Cardiac muscle cell (in vitro differentiated cells and primary cell): ENCODE measurements around the gene TOX4. TPM values are rescaled to one million over a fixed set of nuclear protein-coding genes. Genes with fewer than 3 reads are reported as not detected.
A peak's percentile ranks its signal among the peaks of the same experiment; 100 is the strongest.

Experiments
- DNase-seq, 2 donors: peaks; one replicate each; pipeline versions ENCODE4 v3.0.0 to v3.0.0-alpha.2; 2010 to 2017; ENCODE audit warnings: low read depth in 1 of 2, low spot score in 1 of 2
- H3K27ac ChIP-seq: fragments of 200-600 bp; sonication (generic); 2 replicates; pipeline ENCODE4 v1.5.1; 2016
- H3K27me3 ChIP-seq: fragments of 200-600 bp; sonication (generic); 2 replicates; pipeline ENCODE4 v1.6.0; 2016; ENCODE audit warnings: control low read depth
- H3K36me3 ChIP-seq: fragments of 200-600 bp; sonication (generic); 2 replicates; pipeline ENCODE4 v1.5.1; 2016; ENCODE audit warnings: control low read depth
- H3K4me1 ChIP-seq: fragments of 200-600 bp; sonication (generic); 2 replicates; pipeline ENCODE4 v1.8.1; 2017; ENCODE audit warnings: low read depth, mild to moderate bottlenecking, mixed run types
- H3K4me3 ChIP-seq: fragments of 200-600 bp; sonication (generic); 2 replicates; pipeline ENCODE4 v1.5.1; 2016; ENCODE audit warnings: mild to moderate bottlenecking
- H3K9me3 ChIP-seq: fragments of 200-600 bp; sonication (generic); 2 replicates; pipeline ENCODE4 v1.5.1; 2017; ENCODE audit warnings: low read depth, mild to moderate bottlenecking, control low read depth
- polyA plus RNA-seq: library from polyadenylated mRNA; unstranded; fragments of >200 nt; fragmentation: Nextera tagmentation; extraction: Ambion mirVana; gene quantifications from 2 replicates; pipeline ENCODE4 v1.2.1, GENCODE V29; 2016
- total RNA-seq: library from RNA; depleted of rRNA; stranded (reverse); fragments of >200 nt; gene quantifications from 2 replicates; pipeline ENCODE4 v1.2.3, GENCODE V29; 2016
- TF ChIP-seq, protein P1 (sequence below): IDR thresholded peaks from 2 replicates; pipeline ENCODE4 v1.5.1; 2012; ENCODE audit warnings: low read depth, mild to moderate bottlenecking, low read length

TOX4 gene
- total and polyA plus RNA-seq, 2 experiments from 2014 or later = 34.3 to 42.3 TPM

- Histone ChIP-seq H3K27me3 (no peaks in the 10 kb centered on the region), H3K9me3 (no peaks in the 10 kb centered on the region), H3K4me1 (peaks cover 7% of the 10 kb centered on the region), H3K36me3 (peaks cover 16% of the 10 kb centered on the region), H3K4me3 (no peak overlapping the region), H3K27ac (no peak overlapping the region)
- DNase-seq = no peak
- TF ChIP-seq, protein P1, sequence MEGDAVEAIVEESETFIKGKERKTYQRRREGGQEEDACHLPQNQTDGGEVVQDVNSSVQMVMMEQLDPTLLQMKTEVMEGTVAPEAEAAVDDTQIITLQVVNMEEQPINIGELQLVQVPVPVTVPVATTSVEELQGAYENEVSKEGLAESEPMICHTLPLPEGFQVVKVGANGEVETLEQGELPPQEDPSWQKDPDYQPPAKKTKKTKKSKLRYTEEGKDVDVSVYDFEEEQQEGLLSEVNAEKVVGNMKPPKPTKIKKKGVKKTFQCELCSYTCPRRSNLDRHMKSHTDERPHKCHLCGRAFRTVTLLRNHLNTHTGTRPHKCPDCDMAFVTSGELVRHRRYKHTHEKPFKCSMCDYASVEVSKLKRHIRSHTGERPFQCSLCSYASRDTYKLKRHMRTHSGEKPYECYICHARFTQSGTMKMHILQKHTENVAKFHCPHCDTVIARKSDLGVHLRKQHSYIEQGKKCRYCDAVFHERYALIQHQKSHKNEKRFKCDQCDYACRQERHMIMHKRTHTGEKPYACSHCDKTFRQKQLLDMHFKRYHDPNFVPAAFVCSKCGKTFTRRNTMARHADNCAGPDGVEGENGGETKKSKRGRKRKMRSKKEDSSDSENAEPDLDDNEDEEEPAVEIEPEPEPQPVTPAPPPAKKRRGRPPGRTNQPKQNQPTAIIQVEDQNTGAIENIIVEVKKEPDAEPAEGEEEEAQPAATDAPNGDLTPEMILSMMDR = no peak
These were observed 29.6 kb downstream of the TOX4 start for GRCh38 chr14:21506557-21506956.

DNA sequence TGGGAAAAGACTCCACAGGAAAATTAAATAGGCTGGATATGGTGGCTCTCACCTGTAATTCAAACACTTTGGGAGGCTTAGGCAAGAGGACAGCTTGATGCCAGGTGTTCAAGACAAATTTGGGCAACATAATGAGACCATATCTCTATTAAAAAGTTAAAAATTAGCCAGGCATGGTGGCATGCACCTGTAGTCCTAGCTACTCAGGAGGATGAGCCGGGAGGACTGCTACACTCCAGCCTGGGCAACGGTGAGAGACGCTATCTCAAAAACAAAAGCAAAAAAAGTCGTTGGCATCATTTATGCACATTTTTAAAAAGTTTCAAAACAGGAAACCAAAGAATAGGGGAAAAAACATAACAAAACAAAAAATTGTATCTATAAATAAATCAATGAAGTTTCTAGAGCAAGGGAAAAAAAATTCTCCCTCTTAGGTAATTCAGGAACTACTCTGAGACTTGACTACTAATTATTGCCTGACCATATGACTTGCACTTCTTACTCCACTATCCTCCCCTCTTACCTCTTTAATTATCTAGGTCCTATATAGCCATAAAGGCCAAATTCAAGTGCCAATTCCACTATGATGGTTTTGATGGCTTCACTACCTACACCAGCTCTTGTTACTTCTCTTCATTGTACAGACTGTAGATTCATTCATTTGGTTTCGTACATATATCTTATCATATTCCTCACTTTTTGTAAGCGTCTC lies 32.6 kb downstream of the TOX4 start:
- no peak for DNase-seq
- H3K4me1 ChIP-seq = peaks cover 7% of the 10 kb centered on the region
- no peaks in the 10 kb centered on the region for H3K9me3 ChIP-seq
- H3K4me3 ChIP-seq = peak overlapping the region; percentile 62
- no peaks in the 10 kb centered on the region for H3K27me3 ChIP-seq
- TF ChIP-seq, protein P1 = no peak
- no peak overlapping the region for H3K27ac ChIP-seq
- H3K36me3 ChIP-seq = no peaks in the 10 kb centered on the region

- peaks cover 7% of the 10 kb centered on the region for H3K4me1 ChIP-seq
- TF ChIP-seq, protein P1 = no peak
- H3K36me3 ChIP-seq = no peaks in the 10 kb centered on the region
- H3K4me3 ChIP-seq = peak within 1 kb of the TSS; percentile 62
- H3K9me3 ChIP-seq = no peaks in the 10 kb centered on the region
- H3K27ac ChIP-seq = peak within 1 kb of the TSS; percentile 76
- no peaks in the 10 kb centered on the region for H3K27me3 ChIP-seq
- DNase-seq = peak; percentile 99 to 100
These were observed 34.0 kb downstream of the TOX4 start, which contains the start of gene METTL3 for GRCh38 chr14:21510735-21511657. Gene METTL3 (minus strand): TSS chr14:21511340. CDS start chr14:21511223, 117 bp downstream.

DNA sequence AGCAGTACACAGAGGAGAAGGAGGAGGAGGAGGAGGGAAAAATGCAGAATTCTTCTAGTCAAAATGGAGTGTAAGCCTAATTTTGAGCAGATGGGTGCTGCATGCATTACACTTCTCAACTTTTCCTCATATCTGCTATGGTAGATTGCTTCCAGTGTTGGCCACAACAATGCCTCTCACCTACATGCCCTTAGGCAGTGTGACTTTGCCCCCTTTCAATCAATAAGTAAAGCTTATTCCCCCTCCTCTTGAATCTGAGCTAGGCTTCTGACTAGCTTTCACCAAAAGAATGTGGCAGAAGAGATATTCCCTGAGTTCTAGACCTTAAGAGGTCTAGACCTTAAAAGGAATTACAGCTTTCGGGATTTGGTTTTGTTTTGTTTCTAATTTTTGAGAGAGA lies 37.3 kb downstream of the TOX4 start:
- Histone ChIP-seq H3K36me3 (no peaks in the 10 kb centered on the region), H3K4me1 (peaks cover 18% of the 10 kb centered on the region), H3K27me3 (no peaks in the 10 kb centered on the region), H3K4me3 (no peak overlapping the region), H3K9me3 (no peaks in the 10 kb centered on the region), H3K27ac (no peak overlapping the region)
- TF ChIP-seq, protein P1 = no peak
- DNase-seq = no peak

DNA sequence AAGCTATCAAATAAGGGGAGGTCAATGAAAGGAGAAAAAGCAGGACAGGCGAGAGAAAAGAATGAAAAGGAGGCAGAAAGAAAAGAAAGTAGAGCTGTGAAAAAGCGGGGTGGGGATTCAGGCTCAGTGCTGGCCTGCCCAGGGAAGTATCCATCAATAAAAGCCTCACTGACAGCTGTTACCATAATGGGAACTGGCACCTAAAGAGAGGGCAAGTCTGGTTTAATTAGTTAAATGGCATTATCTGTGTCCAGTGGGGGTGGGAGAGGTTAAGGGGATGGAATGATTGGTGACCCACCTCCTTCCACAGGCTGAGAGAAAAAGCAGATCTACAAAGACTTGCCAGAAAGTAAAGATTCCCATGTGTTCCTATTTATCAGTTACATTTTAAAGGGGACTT lies 41.7 kb downstream of the TOX4 start:
- peaks cover 12% of the 10 kb centered on the region for H3K4me1 ChIP-seq
- no peak overlapping the region for H3K4me3 ChIP-seq
- no peaks in the 10 kb centered on the region for H3K27me3 ChIP-seq
- TF ChIP-seq, protein P1 = no peak
- no peak for DNase-seq
- peak overlapping the region; percentile 25 for H3K27ac ChIP-seq
- H3K36me3 ChIP-seq = no peaks in the 10 kb centered on the region
- no peaks in the 10 kb centered on the region for H3K9me3 ChIP-seq
